Measurements from ENCODE around the gene CCNT1.

Gene CCNT1

GRCh38 chr12:48681710-48682532, 34.6 kb downstream of the CCNT1 start, which contains the start of gene KANSL2:
Gene KANSL2, minus strand, starts transcription at chr12:48682238. Its CDS starts 606 bp downstream, at chr12:48681632.
- Histone ChIP-seq H2AFZ (ENCODE audit: low read depth) (peak within 1 kb of the TSS; percentile 81), H3K27ac (peak within 1 kb of the TSS; percentile 89), H3K79me2 (ENCODE audit: insufficient read depth, low read depth) (peaks cover 52% of the 10 kb centered on the region), H3K27me3 (ENCODE audit: insufficient read depth, low read depth) (no peaks in the 10 kb centered on the region), H3K36me3 (ENCODE audit: insufficient read depth) (peaks cover 23% of the 10 kb centered on the region; the same call in 1 of the 2 replicates), H3K4me3 (IDR thresholded peaks at IDR 0.05; ENCODE audit: insufficient read depth, low read depth, low read length) (no peak within 1 kb of the TSS), H3K4me1 (ENCODE audit: low read depth, poor library complexity, severe bottlenecking) (peaks cover 42% of the 10 kb centered on the region), H3K4me2 (peak within 1 kb of the TSS; percentile 74), H4K20me1 (ENCODE audit: insufficient read depth) (peaks cover 16% of the 10 kb centered on the region), H3K9ac (peak within 1 kb of the TSS; percentile 96)
- TF ChIP-seq CTCF (conservative IDR thresholded peaks at IDR 0.05; ENCODE audit: low read depth, low read length), result no peak

DNA sequence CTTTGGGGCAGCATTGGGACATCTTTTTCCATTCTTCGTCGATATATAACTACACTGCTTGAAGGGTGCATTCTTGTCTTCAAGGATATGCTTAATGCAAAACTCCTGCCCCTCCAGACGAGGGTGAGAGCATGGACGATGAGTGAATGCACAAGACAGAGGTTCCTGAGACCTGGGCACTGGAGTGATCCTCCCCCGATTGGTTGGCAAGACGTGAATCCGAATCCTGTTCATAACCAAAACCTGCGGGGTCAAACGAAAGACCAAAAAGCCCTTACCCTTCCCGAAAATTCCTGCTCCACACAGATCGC, 35.2 kb downstream of the CCNT1 start:
- peak overlapping the region; percentile 89 for H3K27ac ChIP-seq
- peaks cover 16% of the 10 kb centered on the region for H4K20me1 ChIP-seq (ENCODE audit: insufficient read depth)
- peak overlapping the region; percentile 74 for H3K4me2 ChIP-seq
- peak overlapping the region; percentile 81 for H2AFZ ChIP-seq (ENCODE audit: low read depth)
- no peak for TF ChIP-seq CTCF (conservative IDR thresholded peaks at IDR 0.05; ENCODE audit: low read depth, low read length)
- H3K79me2 ChIP-seq (ENCODE audit: insufficient read depth, low read depth), result peaks cover 56% of the 10 kb centered on the region
- H3K36me3 ChIP-seq (ENCODE audit: insufficient read depth), result peaks cover 23% of the 10 kb centered on the region; the same call in 1 of the 2 replicates
- peaks cover 42% of the 10 kb centered on the region for H3K4me1 ChIP-seq (ENCODE audit: low read depth, poor library complexity, severe bottlenecking)
- peak overlapping the region; percentile 96 for H3K9ac ChIP-seq
- H3K4me3 ChIP-seq (IDR thresholded peaks at IDR 0.05; ENCODE audit: insufficient read depth, low read depth, low read length), result no peak overlapping the region
- no peaks in the 10 kb centered on the region for H3K27me3 ChIP-seq (ENCODE audit: insufficient read depth, low read depth)

DNA sequence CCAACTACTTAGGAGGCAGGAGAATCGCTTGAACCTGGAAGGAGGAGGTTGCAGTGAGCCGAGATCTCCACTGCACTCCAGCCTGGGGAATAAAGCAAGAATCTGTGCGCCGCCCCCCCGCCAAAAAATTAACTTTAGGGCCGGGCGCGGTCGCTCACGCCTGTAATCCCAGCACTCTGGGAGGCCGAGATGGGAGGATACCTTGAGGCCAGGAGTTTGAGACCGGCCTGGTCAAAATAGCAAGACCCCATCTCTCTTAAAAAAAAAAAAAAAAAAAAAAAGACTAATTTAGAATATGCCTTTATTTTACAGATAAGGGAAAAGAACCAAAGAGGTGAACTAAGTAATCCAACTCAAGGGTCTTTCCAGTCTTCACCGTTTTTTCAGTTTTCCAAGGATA, 35.6 kb downstream of the CCNT1 start:
- peak overlapping the region; percentile 96; the same call in 1 of the 2 replicates for H3K9ac ChIP-seq

GRCh38 chr12:48678551-48679185, 37.8 kb downstream of the CCNT1 start:
- no peak overlapping the region for H2AFZ ChIP-seq (ENCODE audit: low read depth)
- peaks cover 80% of the 10 kb centered on the region for H3K79me2 ChIP-seq (ENCODE audit: insufficient read depth, low read depth)
- no peaks in the 10 kb centered on the region for H3K27me3 ChIP-seq (ENCODE audit: insufficient read depth, low read depth)
- peaks cover 16% of the 10 kb centered on the region for H4K20me1 ChIP-seq (ENCODE audit: insufficient read depth)
- no peak for TF ChIP-seq CTCF (conservative IDR thresholded peaks at IDR 0.05; ENCODE audit: low read depth, low read length)
- no peak overlapping the region for H3K4me3 ChIP-seq (IDR thresholded peaks at IDR 0.05; ENCODE audit: insufficient read depth, low read depth, low read length)
- H3K9ac ChIP-seq, result no peak overlapping the region
- H3K4me1 ChIP-seq (ENCODE audit: low read depth, poor library complexity, severe bottlenecking), result peaks cover 42% of the 10 kb centered on the region
- peak overlapping the region; percentile 74 for H3K4me2 ChIP-seq
- no peak overlapping the region; the same call in 1 of the 2 replicates for H3K27ac ChIP-seq
- peaks cover 30% of the 10 kb centered on the region; the same call in 1 of the 2 replicates for H3K36me3 ChIP-seq (ENCODE audit: insufficient read depth)

More for the DNA sequence above, 35.6 kb downstream of the CCNT1 start:
- H3K4me3 ChIP-seq (IDR thresholded peaks at IDR 0.05; ENCODE audit: insufficient read depth, low read depth, low read length), result no peak overlapping the region
- TF ChIP-seq CTCF (conservative IDR thresholded peaks at IDR 0.05; ENCODE audit: low read depth, low read length), result no peak
- H3K27me3 ChIP-seq (ENCODE audit: insufficient read depth, low read depth), result no peaks in the 10 kb centered on the region
- peaks cover 42% of the 10 kb centered on the region for H3K4me1 ChIP-seq (ENCODE audit: low read depth, poor library complexity, severe bottlenecking)
- peak overlapping the region; percentile 74 for H3K4me2 ChIP-seq
- peaks cover 61% of the 10 kb centered on the region for H3K79me2 ChIP-seq (ENCODE audit: insufficient read depth, low read depth)
- H3K27ac ChIP-seq, result peak overlapping the region; percentile 89; the same call in 1 of the 2 replicates
- H2AFZ ChIP-seq (ENCODE audit: low read depth), result no peak overlapping the region
- H3K36me3 ChIP-seq (ENCODE audit: insufficient read depth), result peaks cover 23% of the 10 kb centered on the region; the same call in 1 of the 2 replicates
- H4K20me1 ChIP-seq (ENCODE audit: insufficient read depth), result peaks cover 16% of the 10 kb centered on the region
